GM12878 (cell line): ENCODE data around the gene ACTN2. TPM values are rescaled to one million over a fixed set of nuclear protein-coding genes. Genes with fewer than 3 reads are reported as not detected.

Experiments used
- ATAC-seq: fragments of 200-7000 bp; cut with Tn5 transposase; 3 replicates; pipeline ENCODE4 v1.9.1; 2020; ENCODE audit warnings: mild to moderate bottlenecking, moderate library complexity
- BruUV-seq: library from RNA; stranded (reverse); fragments of 400-500 nt; replicated peaks from 2 replicates; lab custom pipeline; 2021; lab: Mats Ljungman, UMichigan
- CTCF ChIA-PET: fragments of 300-600 bp; sonication (Branson Sonifier 250); formaldehyde crosslinking; extraction: SDS; loops from one replicate; lab custom pipeline; 2021; ENCODE audit warnings: inconsistent platforms; lab: Yijun Ruan, JAX
- POLR2A ChIA-PET: fragments of 350-600 bp; formaldehyde crosslinking; extraction: SDS; loops from one replicate; lab custom pipeline; 2021; ENCODE audit warnings: inconsistent platforms; lab: Charles Lee
- RAD21 ChIA-PET: fragments of 300-600 bp; sonication (Branson Sonifier 250); formaldehyde crosslinking; loops from one replicate; lab custom pipeline; 2023; ENCODE audit warnings: antibody characterized with exemption; ENCODE audit not compliant: unreplicated experiment; lab: Charles Lee
- SMC1A ChIA-PET: fragments of 300-600 bp; sonication (Branson Sonifier 250); formaldehyde crosslinking; loops from one replicate; lab custom pipeline; 2023; ENCODE audit not compliant: unreplicated experiment, uncharacterized antibody; lab: Charles Lee
- DNase-seq: peaks from one replicate; pipeline ENCODE4 v3.0.0-alpha.2; 2011; ENCODE audit warnings: low read depth, low spot score
- FAIRE-seq: peaks from 3 replicates; lab custom pipeline; 2011; peaks lifted over from hg19 to GRCh38; lab: Jason Lieb, UNC
- H2AFZ ChIP-seq: 2 replicates; pipeline ENCODE4 v1.6.0; 2011; ENCODE audit warnings: low read depth, low read length, control low read depth; ENCODE audit not compliant: control insufficient read depth
- H3K27ac ChIP-seq: 2 replicates; pipeline ENCODE4 v1.5.1; 2011; ENCODE audit warnings: control low read depth; ENCODE audit not compliant: control insufficient read depth, insufficient read depth
- H3K27me3 ChIP-seq, 2 experiments: replicated peaks in 1 of 2; 2 replicates each; pipeline versions ENCODE4 v1.6.0 to v1.6.1; 2011; ENCODE audit warnings: low read length in 1 of 2; ENCODE audit not compliant: control insufficient read depth in 2 of 2, insufficient read depth in 2 of 2
- H3K36me3 ChIP-seq, 2 experiments: 2 replicates each; pipeline ENCODE4 v1.5.1; 2011; ENCODE audit warnings: low read length in 1 of 2; ENCODE audit not compliant: control insufficient read depth in 2 of 2, insufficient read depth in 2 of 2
- H3K4me1 ChIP-seq: 2 replicates; pipeline ENCODE4 v1.6.1; 2011; ENCODE audit warnings: mild to moderate bottlenecking, low read length, moderate library complexity, mixed read lengths; ENCODE audit not compliant: control insufficient read depth, insufficient read depth
- H3K4me2 ChIP-seq: 2 replicates; pipeline ENCODE4 v1.6.0; 2011; ENCODE audit warnings: control low read depth; ENCODE audit not compliant: control insufficient read depth, insufficient read depth
- H3K4me3 ChIP-seq: fragments of 200-600 bp; sonication (generic); 2 replicates; pipeline ENCODE4 v1.5.1; 2016
- H3K79me2 ChIP-seq: 2 replicates; pipeline ENCODE4 v1.6.0; 2011; ENCODE audit warnings: low read length; ENCODE audit not compliant: control insufficient read depth, insufficient read depth
- H3K9ac ChIP-seq: 2 replicates; pipeline ENCODE4 v1.8.0; 2011; ENCODE audit warnings: low read length, control low read depth, mixed read lengths; ENCODE audit not compliant: control insufficient read depth, insufficient read depth
- H3K9me3 ChIP-seq: replicated peaks from 3 replicates; pipeline ENCODE4 v1.5.1; 2011; ENCODE audit warnings: mild to moderate bottlenecking, low read length; ENCODE audit not compliant: control insufficient read depth, insufficient read depth
- H4K20me1 ChIP-seq: 2 replicates; pipeline ENCODE4 v1.6.0; 2011; ENCODE audit not compliant: control insufficient read depth, insufficient read depth
- BCL3 ChIP-seq: IDR thresholded peaks from 2 replicates; pipeline ENCODE4 v1.6.1; 2011; ENCODE audit warnings: borderline replicate concordance, low read depth, mild to moderate bottlenecking, moderate library complexity, low read length; ENCODE audit not compliant: insufficient read depth, poor library complexity, severe bottlenecking
- JUNB ChIP-seq: IDR thresholded peaks from 2 replicates; pipeline ENCODE4 v1.6.1; 2016; ENCODE audit warnings: antibody characterized with exemption, mild to moderate bottlenecking
- NFYB ChIP-seq: IDR thresholded peaks from 2 replicates; pipeline ENCODE4 v1.6.1; 2011; ENCODE audit warnings: low read depth, mild to moderate bottlenecking, low read length, improper control_type of control experiment, moderate library complexity; ENCODE audit not compliant: insufficient read depth
- PRDM15 ChIP-seq: fragments of 450-650 bp; formaldehyde crosslinking; IDR thresholded peaks from 2 replicates; pipeline ENCODE4 v1.4.0; 2020; ENCODE audit warnings: mild to moderate bottlenecking, moderate library complexity
- SMC3 ChIP-seq: IDR thresholded peaks from 2 replicates; pipeline ENCODE4 v1.6.1; 2011; ENCODE audit warnings: low read length, improper control_type of control experiment, borderline replicate concordance
- SPI1 ChIP-seq: IDR thresholded peaks from 2 replicates; pipeline ENCODE4 v1.6.1; 2011; ENCODE audit warnings: low read depth, mild to moderate bottlenecking, low read length, moderate library complexity, borderline replicate concordance; ENCODE audit not compliant: insufficient read depth
- STAT3 ChIP-seq: IDR thresholded peaks from 2 replicates; pipeline ENCODE4 v1.6.1; 2011; ENCODE audit warnings: low read depth, low read length, improper control_type of control experiment
- WGBS: methylation state at CpG from one replicate; pipeline ENCODE4 v1.1.6; 2016; ENCODE audit warnings: low lambda C conversion rate; ENCODE audit not compliant: insufficient replicate concordance, insufficient coverage; ENCODE audit errors: missing lambda C conversion rate; 5-methylcytosine and 5-hydroxymethylcytosine counted together
- in situ Hi-C: fragments of 300-500 bp; cut with MboI; formaldehyde crosslinking; loops from 9 replicates; pipeline ENCODE4 v1.14.3; 2018; ENCODE audit warnings: mixed read lengths
- intact Hi-C: fragments of 100-400 bp; cut with micrococcal nuclease; formaldehyde crosslinking; loops from one replicate; pipeline ENCODE4 v1.14.2; 2022; ENCODE audit not compliant: unreplicated experiment
- polyA plus RNA-seq, 11 experiments: library from polyadenylated mRNA; depleted of rRNA in 4 of 11; unstranded in 6 of 11; stranded (reverse) in 5 of 11; fragments of >200 nt; fragmentation: Nextera tagmentation in 4 of 11; fragmentation: Illumina TruSeq in 1 of 11; extraction: Ambion mirVana in 4 of 11; extraction: Trizol in 1 of 11; gene quantifications; 1 replicate in 1 of 11; 2 replicates in 10 of 11; pipeline versions ENCODE4 v1.2.1 to v1.2.3, GENCODE V29; 2011 to 2016; ENCODE audit warnings: inconsistent platforms in 2 of 11, missing spikeins in 2 of 11, low read depth in 1 of 11
- total RNA-seq, 4 experiments: library from RNA; depleted of rRNA in 3 of 4; stranded (reverse); fragments of >200 nt in 3 of 4; fragmentation: Illumina TruSeq in 1 of 4; extraction: Trizol in 1 of 4; gene quantifications; 2 replicates each; pipeline versions ENCODE4 v1.2.1 to v1.2.3, GENCODE V29; 2013 to 2021

ACTN2 gene
- total and polyA plus RNA-seq, 10 of the 15 experiments (the other 5 are each of a cell fraction or from before 2014, with no cell fraction given) = 0.10 TPM; not detected in 9

- ChIA-PET POLR2A (no interaction called here), SMC1A (no interaction called here), RAD21 (no interaction called here), CTCF (interaction anchor here (1.0 kb wide), 2 partner anchors 12 to 670 kb away, joined by 3 read pairs; no protein-coding TSS in a partner anchor)
- no peaks in the 10 kb centered on the region for H3K27me3 ChIP-seq
- H3K9ac ChIP-seq = no peak overlapping the region
- H3K4me3 ChIP-seq = no peak overlapping the region
- intact Hi-C loops = no loop called here
- H3K9me3 ChIP-seq = peaks cover under 1% of the 10 kb centered on the region; the same call in 1 of the 3 replicates
- H2AFZ ChIP-seq = no peak overlapping the region
- FAIRE-seq (no peak), ATAC-seq (no peak; the same call in 2 of the 3 replicates), DNase-seq (no peak)
- H3K4me1 ChIP-seq = no peaks in the 10 kb centered on the region
- TF ChIP-seq NFYB (no peak), BCL3 (no peak), SMC3 (no peak), JUNB (no peak), SPI1 (no peak), PRDM15 (CRISPR knock-in tag) (no peak), STAT3 (no peak)
- WGBS = 15% methylated on average over 3 of the region's 3 CpGs
- H4K20me1 ChIP-seq = no peaks in the 10 kb centered on the region
- no peak overlapping the region for H3K27ac ChIP-seq
- H3K4me2 ChIP-seq = no peak overlapping the region
- no peaks in the 10 kb centered on the region for H3K36me3 ChIP-seq
- in situ Hi-C loops = no loop called here
- BruUV-seq = no TSS peak
- H3K79me2 ChIP-seq = no peaks in the 10 kb centered on the region
These were observed 87.6 kb downstream of the ACTN2 start for GRCh38 chr1:236773919-236774318.
